Astrocyte of the spinal cord (primary cell): Measurements from ENCODE around the gene KRT78.

ENCODE experiments used
- DNase-seq: peaks from one replicate; pipeline ENCODE4 v3.0.0; 2011; ENCODE audit warnings: low read depth, low spot score
- H3K4me3 ChIP-seq: 2 replicates; pipeline ENCODE4 v1.5.1; 2011; ENCODE audit warnings: low read depth, mild to moderate bottlenecking, low read length, moderate library complexity
- in situ Hi-C: cut with HindIII; loops from 2 replicates; pipeline ENCODE4 v1.10.0; 2017; ENCODE audit warnings: low sequenced_read_pairs
- TF ChIP-seq, protein P1 (sequence below): IDR thresholded peaks from 2 replicates; pipeline ENCODE4 v1.5.1; 2012; ENCODE audit warnings: low read depth, mild to moderate bottlenecking, low read length, inconsistent platforms

The KRT78 gene

DNA sequence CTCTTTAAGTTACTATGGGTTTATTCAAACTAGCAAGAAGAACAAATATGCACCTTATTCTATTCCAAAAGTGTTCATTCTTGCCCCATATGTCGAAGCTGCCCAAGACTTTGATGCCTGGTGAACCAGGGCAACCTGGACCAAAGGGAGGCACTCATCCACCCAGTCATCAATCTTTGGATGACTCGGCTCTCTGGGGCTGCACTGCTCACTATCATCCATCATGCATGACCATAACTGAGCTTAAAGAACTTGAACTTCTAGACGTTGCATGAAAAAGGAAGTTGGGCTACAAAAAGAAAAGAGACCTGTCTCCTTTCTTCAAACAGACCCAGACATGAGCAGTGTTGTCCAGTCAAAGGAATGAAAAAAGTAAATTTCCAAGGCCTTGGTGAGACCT, 36.0 kb downstream of the KRT78 start:
- no peak overlapping the region for H3K4me3 ChIP-seq
- in situ Hi-C loops: no loop called here
- TF ChIP-seq, protein P1, sequence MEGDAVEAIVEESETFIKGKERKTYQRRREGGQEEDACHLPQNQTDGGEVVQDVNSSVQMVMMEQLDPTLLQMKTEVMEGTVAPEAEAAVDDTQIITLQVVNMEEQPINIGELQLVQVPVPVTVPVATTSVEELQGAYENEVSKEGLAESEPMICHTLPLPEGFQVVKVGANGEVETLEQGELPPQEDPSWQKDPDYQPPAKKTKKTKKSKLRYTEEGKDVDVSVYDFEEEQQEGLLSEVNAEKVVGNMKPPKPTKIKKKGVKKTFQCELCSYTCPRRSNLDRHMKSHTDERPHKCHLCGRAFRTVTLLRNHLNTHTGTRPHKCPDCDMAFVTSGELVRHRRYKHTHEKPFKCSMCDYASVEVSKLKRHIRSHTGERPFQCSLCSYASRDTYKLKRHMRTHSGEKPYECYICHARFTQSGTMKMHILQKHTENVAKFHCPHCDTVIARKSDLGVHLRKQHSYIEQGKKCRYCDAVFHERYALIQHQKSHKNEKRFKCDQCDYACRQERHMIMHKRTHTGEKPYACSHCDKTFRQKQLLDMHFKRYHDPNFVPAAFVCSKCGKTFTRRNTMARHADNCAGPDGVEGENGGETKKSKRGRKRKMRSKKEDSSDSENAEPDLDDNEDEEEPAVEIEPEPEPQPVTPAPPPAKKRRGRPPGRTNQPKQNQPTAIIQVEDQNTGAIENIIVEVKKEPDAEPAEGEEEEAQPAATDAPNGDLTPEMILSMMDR: no peak
- no peak for DNase-seq

DNA sequence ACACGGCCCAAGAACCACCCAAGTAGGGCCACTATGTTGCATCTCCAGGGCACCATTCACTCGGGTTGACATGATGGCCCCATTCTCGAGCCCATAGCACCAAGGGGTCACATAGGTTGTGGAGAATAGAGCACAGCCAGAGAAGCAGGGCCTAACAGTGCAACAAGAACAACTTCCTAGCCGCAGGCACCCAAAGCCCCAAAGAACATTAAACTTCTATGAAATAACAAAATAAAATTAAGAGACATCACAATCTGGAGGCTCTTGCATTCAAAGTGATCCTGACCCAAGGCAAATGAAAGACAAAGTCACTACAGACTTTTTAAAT, 36.8 kb downstream of the KRT78 start:
- no peak overlapping the region for H3K4me3 ChIP-seq
- no peak for DNase-seq
- in situ Hi-C loops: no loop called here
- TF ChIP-seq, protein P1: no peak

DNA sequence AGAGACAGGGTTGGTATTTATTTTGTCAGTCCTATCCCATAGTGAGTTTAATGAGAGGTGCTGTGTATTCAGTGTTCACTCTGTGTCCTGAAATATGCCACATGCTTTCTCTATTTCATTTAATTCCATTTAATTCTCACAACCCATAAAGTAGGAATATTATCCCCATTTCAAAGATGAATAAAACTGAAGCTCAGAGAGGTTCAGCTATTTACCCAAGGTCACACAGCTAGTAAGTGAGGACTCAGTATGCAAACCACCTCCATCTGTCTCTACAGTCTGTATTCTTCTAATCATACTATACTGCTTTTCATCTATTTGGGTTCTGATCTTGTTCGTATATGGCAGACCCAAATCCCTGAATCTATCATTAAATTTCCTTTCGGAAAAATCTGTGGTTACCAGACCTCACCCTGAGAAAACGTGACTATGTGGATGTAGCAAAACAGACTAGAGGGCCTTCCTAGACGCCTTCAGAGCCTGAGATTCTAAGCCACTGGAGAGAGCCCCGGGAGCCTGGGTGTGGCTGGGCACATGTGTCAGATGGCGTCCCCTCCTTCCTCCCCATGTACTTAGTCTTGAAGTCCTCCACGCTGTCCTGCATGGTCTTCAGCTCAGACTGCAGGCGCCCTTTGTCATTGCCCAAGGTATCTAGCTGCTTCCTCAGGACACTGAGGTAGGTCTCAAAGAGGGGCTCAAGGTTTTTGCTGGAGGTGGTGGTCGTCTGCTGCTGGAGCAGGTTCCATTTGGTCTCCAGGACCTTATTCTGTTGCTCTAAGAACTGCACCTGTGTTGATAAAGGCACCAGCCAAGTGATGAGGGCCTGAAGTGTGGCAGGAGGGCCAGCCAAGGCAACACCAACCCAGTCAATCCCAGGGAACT, 37.4 kb downstream of the KRT78 start:
- in situ Hi-C loops: no loop called here

DNA sequence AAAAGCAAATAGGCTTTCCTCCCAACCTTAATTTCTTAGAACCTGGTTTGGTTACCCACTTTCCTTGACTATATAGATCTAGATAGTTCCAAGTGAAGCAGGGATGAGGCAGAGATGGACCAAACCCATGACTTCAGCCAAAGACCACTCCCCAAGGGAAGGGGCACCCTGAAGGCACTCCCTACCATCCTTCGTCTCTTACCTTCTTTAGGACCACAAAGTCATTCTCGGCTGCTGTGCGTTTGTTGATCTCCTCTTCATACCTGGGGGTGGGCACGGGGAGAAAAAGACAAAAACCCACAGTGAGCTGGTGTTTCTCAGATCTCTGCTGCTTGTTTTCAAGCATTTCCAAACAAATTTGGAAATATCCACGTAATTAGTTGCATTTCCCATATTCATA, 38.2 kb downstream of the KRT78 start:
- TF ChIP-seq, protein P1: no peak
- DNase-seq: no peak
- H3K4me3 ChIP-seq: no peak overlapping the region
- in situ Hi-C loops: no loop called here

More for the DNA sequence above, 37.4 kb downstream of the KRT78 start:
- DNase-seq: no peak
- TF ChIP-seq, protein P1: no peak
- H3K4me3 ChIP-seq: no peak overlapping the region

DNA sequence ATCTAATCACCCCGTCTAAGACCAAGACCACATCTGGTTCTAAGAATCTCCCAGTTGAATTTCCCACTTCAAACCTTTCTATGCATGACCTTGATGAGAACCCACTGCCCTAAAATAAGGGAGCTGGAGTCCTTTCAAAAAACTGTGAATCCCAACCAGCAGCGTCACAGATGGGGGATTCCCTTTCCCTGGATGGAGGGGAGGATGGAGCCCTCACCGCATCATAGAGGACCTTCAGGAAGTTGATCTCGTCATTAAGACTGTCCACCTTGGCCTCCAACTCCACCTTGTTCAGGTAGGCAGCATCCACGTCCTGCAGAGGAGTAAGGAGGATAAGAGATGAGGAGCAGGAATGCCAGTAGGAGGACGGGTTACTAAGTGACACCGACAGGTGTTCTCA, 39.6 kb downstream of the KRT78 start:
- DNase-seq: no peak
- H3K4me3 ChIP-seq: no peak overlapping the region
- TF ChIP-seq, protein P1: no peak
- in situ Hi-C loops: no loop called here

DNA sequence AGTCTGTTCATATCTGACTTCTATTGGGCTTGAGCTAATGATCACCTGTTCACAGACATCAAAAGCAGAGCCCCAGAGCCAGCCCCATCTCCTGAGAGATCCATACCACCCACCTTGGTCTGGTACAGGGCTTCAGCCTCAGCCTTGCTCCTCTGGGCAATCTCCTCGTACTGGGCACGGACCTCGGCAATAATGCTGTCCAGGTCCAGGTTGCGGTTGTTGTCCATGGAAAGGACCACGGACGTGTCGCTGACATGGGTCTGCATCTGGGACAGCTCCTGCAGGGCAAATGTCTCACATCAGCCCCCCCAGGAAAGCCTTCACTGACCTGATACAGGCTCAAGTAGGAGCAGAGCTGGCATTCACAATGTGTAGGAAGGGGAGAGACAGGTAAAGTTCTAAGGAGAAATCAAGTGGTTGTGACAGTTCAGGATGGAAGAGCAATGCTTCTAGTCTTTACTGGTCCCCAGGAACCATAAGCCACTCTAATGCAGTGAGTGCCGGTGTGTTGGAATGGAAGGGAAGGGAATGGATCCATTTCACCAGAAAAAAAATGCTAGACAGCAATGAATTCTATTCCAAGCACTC, 40.1 kb downstream of the KRT78 start:
- in situ Hi-C loops: no loop called here
- no peak for DNase-seq
- no peak overlapping the region for H3K4me3 ChIP-seq
- TF ChIP-seq, protein P1: no peak
